GM12878 (cell line): Measurements from ENCODE around the gene NAA60. TPM values are rescaled to one million over a fixed set of nuclear protein-coding genes. Genes with fewer than 3 reads are reported as not detected.

Experiments
- ATAC-seq: fragments of 200-7000 bp; cut with Tn5 transposase; 3 replicates; pipeline ENCODE4 v1.9.1; 2020; ENCODE audit warnings: mild to moderate bottlenecking, moderate library complexity
- BruUV-seq: library from RNA; stranded (reverse); fragments of 400-500 nt; replicated peaks from 2 replicates; lab custom pipeline; 2021; lab: Mats Ljungman, UMichigan
- CTCF ChIA-PET: fragments of 300-600 bp; sonication (Branson Sonifier 250); formaldehyde crosslinking; extraction: SDS; loops from one replicate; lab custom pipeline; 2021; ENCODE audit warnings: inconsistent platforms; lab: Yijun Ruan, JAX
- POLR2A ChIA-PET: fragments of 350-600 bp; formaldehyde crosslinking; extraction: SDS; loops from one replicate; lab custom pipeline; 2021; ENCODE audit warnings: inconsistent platforms; lab: Charles Lee
- RAD21 ChIA-PET: fragments of 300-600 bp; sonication (Branson Sonifier 250); formaldehyde crosslinking; loops from one replicate; lab custom pipeline; 2023; ENCODE audit warnings: antibody characterized with exemption; ENCODE audit not compliant: unreplicated experiment; lab: Charles Lee
- SMC1A ChIA-PET: fragments of 300-600 bp; sonication (Branson Sonifier 250); formaldehyde crosslinking; loops from one replicate; lab custom pipeline; 2023; ENCODE audit not compliant: unreplicated experiment, uncharacterized antibody; lab: Charles Lee
- DNase-seq: peaks from one replicate; pipeline ENCODE4 v3.0.0-alpha.2; 2011; ENCODE audit warnings: low read depth, low spot score
- FAIRE-seq: peaks from 3 replicates; lab custom pipeline; 2011; peaks lifted over from hg19 to GRCh38; lab: Jason Lieb, UNC
- H2AFZ ChIP-seq: 2 replicates; pipeline ENCODE4 v1.6.0; 2011; ENCODE audit warnings: low read depth, low read length, control low read depth; ENCODE audit not compliant: control insufficient read depth
- H3K27ac ChIP-seq: 2 replicates; pipeline ENCODE4 v1.5.1; 2011; ENCODE audit warnings: control low read depth; ENCODE audit not compliant: control insufficient read depth, insufficient read depth
- H3K27me3 ChIP-seq, 2 experiments: replicated peaks in 1 of 2; 2 replicates each; pipeline versions ENCODE4 v1.6.0 to v1.6.1; 2011; ENCODE audit warnings: low read length in 1 of 2; ENCODE audit not compliant: control insufficient read depth in 2 of 2, insufficient read depth in 2 of 2
- H3K36me3 ChIP-seq, 2 experiments: 2 replicates each; pipeline ENCODE4 v1.5.1; 2011; ENCODE audit warnings: low read length in 1 of 2; ENCODE audit not compliant: control insufficient read depth in 2 of 2, insufficient read depth in 2 of 2
- H3K4me1 ChIP-seq: 2 replicates; pipeline ENCODE4 v1.6.1; 2011; ENCODE audit warnings: mild to moderate bottlenecking, low read length, moderate library complexity, mixed read lengths; ENCODE audit not compliant: control insufficient read depth, insufficient read depth
- H3K4me2 ChIP-seq: 2 replicates; pipeline ENCODE4 v1.6.0; 2011; ENCODE audit warnings: control low read depth; ENCODE audit not compliant: control insufficient read depth, insufficient read depth
- H3K4me3 ChIP-seq: fragments of 200-600 bp; sonication (generic); 2 replicates; pipeline ENCODE4 v1.5.1; 2016
- H3K79me2 ChIP-seq: 2 replicates; pipeline ENCODE4 v1.6.0; 2011; ENCODE audit warnings: low read length; ENCODE audit not compliant: control insufficient read depth, insufficient read depth
- H3K9ac ChIP-seq: 2 replicates; pipeline ENCODE4 v1.8.0; 2011; ENCODE audit warnings: low read length, control low read depth, mixed read lengths; ENCODE audit not compliant: control insufficient read depth, insufficient read depth
- H3K9me3 ChIP-seq: replicated peaks from 3 replicates; pipeline ENCODE4 v1.5.1; 2011; ENCODE audit warnings: mild to moderate bottlenecking, low read length; ENCODE audit not compliant: control insufficient read depth, insufficient read depth
- H4K20me1 ChIP-seq: 2 replicates; pipeline ENCODE4 v1.6.0; 2011; ENCODE audit not compliant: control insufficient read depth, insufficient read depth
- EZH2 ChIP-seq: IDR thresholded peaks from 2 replicates; pipeline ENCODE4 v1.6.1; 2012; ENCODE audit warnings: low read depth, mild to moderate bottlenecking, control low read depth, inconsistent platforms, low read length, borderline replicate concordance; ENCODE audit not compliant: control insufficient read depth
- LARP7 ChIP-seq: fragments of 450-650 bp; IDR thresholded peaks from 2 replicates; pipeline ENCODE4 v1.6.1; 2017; ENCODE audit warnings: mild to moderate bottlenecking
- RUNX3 ChIP-seq: IDR thresholded peaks from 2 replicates; pipeline ENCODE4 v1.6.1; 2012; ENCODE audit warnings: low read length, inconsistent platforms
- WGBS: methylation state at CpG from one replicate; pipeline ENCODE4 v1.1.6; 2016; ENCODE audit warnings: low lambda C conversion rate; ENCODE audit not compliant: insufficient replicate concordance, insufficient coverage; ENCODE audit errors: missing lambda C conversion rate; 5-methylcytosine and 5-hydroxymethylcytosine counted together
- in situ Hi-C: fragments of 300-500 bp; cut with MboI; formaldehyde crosslinking; loops from 9 replicates; pipeline ENCODE4 v1.14.3; 2018; ENCODE audit warnings: mixed read lengths
- intact Hi-C: fragments of 100-400 bp; cut with micrococcal nuclease; formaldehyde crosslinking; loops from one replicate; pipeline ENCODE4 v1.14.2; 2022; ENCODE audit not compliant: unreplicated experiment
- polyA plus RNA-seq, 11 experiments: library from polyadenylated mRNA; depleted of rRNA in 4 of 11; unstranded in 6 of 11; stranded (reverse) in 5 of 11; fragments of >200 nt; fragmentation: Nextera tagmentation in 4 of 11; fragmentation: Illumina TruSeq in 1 of 11; extraction: Ambion mirVana in 4 of 11; extraction: Trizol in 1 of 11; gene quantifications; 1 replicate in 1 of 11; 2 replicates in 10 of 11; pipeline versions ENCODE4 v1.2.1 to v1.2.3, GENCODE V29; 2011 to 2016; ENCODE audit warnings: inconsistent platforms in 2 of 11, missing spikeins in 2 of 11, low read depth in 1 of 11
- total RNA-seq, 4 experiments: library from RNA; depleted of rRNA in 3 of 4; stranded (reverse); fragments of >200 nt in 3 of 4; fragmentation: Illumina TruSeq in 1 of 4; extraction: Trizol in 1 of 4; gene quantifications; 2 replicates each; pipeline versions ENCODE4 v1.2.1 to v1.2.3, GENCODE V29; 2013 to 2021
- TF ChIP-seq, protein P1 (sequence below): IDR thresholded peaks from 2 replicates; pipeline ENCODE4 v1.6.1; 2012; ENCODE audit warnings: low read depth, low read length, improper control_type of control experiment

The NAA60 gene
- total and polyA plus RNA-seq, 10 of the 15 experiments (the other 5 are each of a cell fraction or from before 2014, with no cell fraction given): 6.2 to 43.1 (median 34.6) TPM

DNA sequence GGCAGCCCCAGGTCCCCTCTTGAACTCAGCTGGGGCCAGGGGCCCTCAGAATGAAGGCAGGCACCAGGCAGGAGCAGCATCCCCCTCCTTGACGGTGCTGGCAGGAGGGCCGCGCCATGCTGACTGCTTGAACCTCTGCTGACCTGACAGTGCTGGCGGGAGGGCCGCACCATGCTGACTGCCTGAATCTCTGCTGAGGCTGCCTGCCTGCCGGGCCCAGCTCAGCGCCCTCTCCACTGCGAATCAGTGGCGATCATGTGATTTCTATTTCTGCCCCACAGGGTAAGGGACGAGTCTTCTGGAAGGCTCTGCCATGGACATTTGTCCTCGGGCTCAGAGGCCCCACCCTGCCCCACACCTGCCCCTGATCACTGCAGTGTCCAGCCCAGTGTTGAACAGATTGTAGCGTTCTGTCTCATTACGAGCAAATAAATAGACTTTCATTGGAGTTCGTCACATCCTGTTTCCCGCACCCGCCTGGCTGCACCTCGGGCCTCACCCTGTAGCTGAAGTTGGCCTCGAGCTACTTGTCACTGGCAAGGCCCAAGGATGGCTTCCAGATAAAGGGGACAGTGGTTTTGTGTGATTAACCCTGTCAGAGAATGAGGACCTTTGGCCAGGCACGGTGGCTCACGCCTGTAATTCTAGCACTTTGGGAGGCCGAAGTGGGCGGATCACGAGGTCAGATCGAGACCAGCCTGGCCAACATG is 43.2 kb downstream of the NAA60 start (continued):
- TF ChIP-seq, protein P1, sequence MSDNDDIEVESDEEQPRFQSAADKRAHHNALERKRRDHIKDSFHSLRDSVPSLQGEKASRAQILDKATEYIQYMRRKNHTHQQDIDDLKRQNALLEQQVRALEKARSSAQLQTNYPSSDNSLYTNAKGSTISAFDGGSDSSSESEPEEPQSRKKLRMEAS: no peak
- TF ChIP-seq EZH2: no peak

DNA sequence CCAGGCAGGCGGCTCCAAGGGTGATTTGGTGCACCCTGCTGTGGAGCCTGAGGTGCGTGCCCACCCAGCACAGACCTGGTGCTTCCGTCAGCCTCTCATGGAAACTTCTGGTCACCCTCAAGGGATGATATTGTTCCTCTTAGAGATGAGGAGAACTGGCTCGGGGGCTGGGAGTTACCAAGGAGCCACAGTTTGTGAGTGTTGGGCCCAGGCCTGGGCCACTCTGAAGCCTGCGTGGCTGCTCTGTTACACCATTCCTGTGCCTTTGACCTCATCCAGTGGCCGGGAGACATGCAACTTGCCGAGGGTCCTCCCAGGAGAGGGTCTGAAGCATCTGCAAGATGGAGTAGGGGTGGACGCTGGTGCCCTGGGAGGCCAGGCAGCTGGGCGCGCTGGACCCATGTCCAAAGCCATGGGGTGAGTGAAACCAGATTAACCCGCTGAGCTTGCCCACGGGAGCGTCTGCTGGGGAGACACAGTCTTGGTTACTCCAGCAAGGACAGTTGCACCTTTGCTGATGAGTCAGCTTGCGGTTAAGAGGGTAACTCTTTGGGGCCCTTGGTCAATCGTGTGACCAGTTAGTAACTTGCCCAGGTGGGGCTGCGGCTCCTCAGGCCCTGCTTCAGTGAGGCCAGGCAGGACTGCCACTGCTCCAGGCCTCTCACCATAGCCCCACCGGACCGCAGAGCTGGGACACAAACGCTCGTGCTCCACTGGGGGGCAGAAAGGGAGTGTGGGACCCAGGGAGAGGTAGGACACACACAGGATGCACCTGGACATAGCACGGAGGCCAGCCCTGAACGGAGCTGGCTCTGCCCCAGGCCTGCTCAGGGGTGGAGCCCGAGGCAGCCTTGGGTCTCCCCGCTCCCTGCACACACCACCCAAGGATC is 44.3 kb downstream of the NAA60 start:
- FAIRE-seq (no peak), ATAC-seq (peak; percentile 19; the same call in 1 of the 3 replicates), DNase-seq (no peak)
- SMC1A ChIA-PET: no interaction called here
- Histone ChIP-seq H3K27ac (no peak overlapping the region), H3K79me2 (no peaks in the 10 kb centered on the region), H3K36me3 (peaks cover 0 to 31% of the 10 kb centered on the region in 2 experiments; a peak in 2 of 4 replicates), H4K20me1 (no peaks in the 10 kb centered on the region), H3K4me3 (no peak overlapping the region), H3K9ac (no peak overlapping the region), H3K27me3 (no peaks in the 10 kb centered on the region), H2AFZ (no peak overlapping the region), H3K4me1 (no peaks in the 10 kb centered on the region), H3K9me3 (no peaks in the 10 kb centered on the region), H3K4me2 (no peak overlapping the region)
- TF ChIP-seq RUNX3 (peak; percentile 35; the same call in 1 of the 2 replicates), LARP7 (no peak)
- WGBS: 91% methylated on average over 24 of the region's 24 CpGs
- RAD21 ChIA-PET: no interaction called here
- CTCF ChIA-PET: no interaction called here
- in situ Hi-C loops (no loop called here), intact Hi-C loops (no loop called here)
- POLR2A ChIA-PET: no interaction called here
- BruUV-seq: no TSS peak
